SKM-1 treated with dmso at 0.1 percent for 144 hours (cell line): ENCODE measurements around the gene SSNA1.

Experiments used
- DNase-seq: peaks from one replicate; lab custom pipeline; 2025; ENCODE audit not compliant: unreplicated experiment; lab: John Stamatoyannopoulos, UW

SSNA1 gene

DNA sequence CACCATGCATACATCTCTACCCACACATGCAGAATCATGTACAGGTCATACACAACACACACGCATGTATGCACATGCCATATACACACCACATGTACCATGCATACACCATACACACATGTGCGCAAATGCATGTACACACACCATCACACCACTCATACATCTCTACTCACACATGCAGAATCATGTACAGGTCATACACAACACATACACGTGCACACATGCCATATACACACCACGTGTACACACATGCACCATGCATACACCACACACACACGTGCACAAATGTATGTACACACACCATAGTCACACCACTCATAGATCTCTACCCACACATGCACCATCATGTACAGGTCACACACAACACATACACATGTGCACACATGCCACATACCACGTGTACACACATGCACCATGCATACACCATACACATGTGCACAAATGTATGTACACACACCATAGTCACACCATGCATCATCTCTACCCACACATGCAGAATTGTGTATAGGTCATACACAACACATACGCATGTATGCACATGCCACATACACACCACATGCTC is 35.6 kb upstream of the SSNA1 start:
- no peak for DNase-seq

DNA sequence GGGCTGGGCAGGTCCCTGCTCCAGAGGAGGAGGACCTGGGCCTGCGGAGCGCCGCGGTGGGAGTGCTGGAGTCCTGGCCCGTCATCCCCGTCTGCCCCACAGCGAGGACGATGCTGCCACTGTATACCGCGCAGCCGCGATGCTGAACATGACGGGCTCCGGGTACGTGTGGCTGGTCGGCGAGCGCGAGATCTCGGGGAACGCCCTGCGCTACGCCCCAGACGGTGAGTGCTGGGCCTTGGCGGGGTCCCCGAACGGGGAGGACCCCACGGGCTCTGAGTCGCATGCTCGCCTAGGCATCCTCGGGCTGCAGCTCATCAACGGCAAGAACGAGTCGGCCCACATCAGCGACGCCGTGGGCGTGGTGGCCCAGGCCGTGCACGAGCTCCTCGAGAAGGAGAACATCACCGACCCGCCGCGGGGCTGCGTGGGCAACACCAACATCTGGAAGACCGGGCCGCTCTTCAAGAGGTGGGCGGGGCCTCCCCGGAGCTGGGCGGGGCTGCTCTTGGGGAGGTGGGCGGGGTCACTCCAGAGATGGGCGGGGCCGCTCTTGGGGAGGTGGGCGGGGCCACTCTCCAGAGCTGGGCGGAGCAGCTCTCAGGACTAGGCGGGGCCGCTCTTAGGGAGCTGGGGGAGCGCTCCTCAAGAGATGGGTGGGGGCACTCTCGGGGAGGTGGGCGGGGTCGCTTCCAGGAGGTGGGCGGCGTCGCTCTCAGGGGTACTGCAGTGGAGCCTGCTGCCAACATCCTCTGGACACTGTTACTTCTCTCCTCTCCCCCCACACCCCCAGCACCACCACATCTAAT is 31.7 kb upstream of the SSNA1 start:
- no peak for DNase-seq

DNA sequence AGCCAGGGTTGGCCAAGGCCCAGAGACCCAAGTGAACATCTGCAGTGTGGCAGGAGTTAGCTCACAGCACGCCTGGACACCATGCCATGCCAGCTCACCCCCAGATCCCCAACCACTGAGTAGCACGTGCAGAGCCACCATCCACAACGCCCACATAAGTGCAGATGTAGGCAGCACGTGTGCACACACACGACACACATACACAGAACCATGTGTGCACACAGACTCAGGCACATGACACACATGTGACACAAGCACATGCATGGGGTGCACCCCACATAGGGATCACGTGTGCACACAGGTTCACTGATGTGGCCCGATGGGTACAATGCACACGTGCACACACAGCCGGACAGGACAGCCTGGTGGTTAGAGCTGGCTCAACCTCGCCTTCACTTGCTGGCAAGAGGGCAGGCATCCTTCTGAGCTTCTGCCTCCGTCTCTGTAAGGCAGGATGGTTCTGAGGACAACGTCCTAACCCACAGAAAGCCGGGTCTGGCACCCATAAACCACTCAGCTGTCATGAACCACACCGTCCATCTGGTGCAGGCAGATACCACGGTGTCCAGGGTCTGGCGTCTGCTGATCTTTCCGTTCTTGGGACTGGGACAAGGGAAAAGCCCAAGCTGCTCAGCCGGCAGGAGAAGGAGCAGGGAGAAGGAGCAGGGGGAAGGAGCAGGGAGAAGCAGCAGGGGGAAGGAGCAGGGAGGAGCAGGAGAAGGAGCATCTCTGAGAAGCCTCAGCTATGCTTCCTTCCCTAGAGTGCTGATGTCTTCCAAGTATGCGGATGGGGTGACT is 30.7 kb upstream of the SSNA1 start:
- DNase-seq: no peak

DNA sequence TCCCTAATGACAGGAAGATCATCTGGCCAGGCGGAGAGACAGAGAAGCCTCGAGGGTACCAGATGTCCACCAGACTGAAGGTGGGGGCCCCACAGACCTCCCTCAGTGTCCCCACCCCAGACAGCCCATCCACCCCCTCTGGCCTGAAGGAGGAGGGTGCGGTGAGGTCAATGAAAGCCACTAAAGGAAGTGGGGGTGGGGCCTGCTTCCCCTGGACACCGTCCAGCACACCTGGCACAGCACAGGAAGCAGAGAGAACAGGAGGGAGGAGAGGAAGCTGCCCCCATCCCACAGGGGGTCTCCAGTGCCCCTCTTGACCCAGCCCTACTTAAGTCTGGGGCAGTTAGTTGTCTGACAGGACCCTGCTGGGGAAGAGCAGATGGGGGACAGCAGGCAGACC is 29.9 kb upstream of the SSNA1 start:
- no peak for DNase-seq

DNA sequence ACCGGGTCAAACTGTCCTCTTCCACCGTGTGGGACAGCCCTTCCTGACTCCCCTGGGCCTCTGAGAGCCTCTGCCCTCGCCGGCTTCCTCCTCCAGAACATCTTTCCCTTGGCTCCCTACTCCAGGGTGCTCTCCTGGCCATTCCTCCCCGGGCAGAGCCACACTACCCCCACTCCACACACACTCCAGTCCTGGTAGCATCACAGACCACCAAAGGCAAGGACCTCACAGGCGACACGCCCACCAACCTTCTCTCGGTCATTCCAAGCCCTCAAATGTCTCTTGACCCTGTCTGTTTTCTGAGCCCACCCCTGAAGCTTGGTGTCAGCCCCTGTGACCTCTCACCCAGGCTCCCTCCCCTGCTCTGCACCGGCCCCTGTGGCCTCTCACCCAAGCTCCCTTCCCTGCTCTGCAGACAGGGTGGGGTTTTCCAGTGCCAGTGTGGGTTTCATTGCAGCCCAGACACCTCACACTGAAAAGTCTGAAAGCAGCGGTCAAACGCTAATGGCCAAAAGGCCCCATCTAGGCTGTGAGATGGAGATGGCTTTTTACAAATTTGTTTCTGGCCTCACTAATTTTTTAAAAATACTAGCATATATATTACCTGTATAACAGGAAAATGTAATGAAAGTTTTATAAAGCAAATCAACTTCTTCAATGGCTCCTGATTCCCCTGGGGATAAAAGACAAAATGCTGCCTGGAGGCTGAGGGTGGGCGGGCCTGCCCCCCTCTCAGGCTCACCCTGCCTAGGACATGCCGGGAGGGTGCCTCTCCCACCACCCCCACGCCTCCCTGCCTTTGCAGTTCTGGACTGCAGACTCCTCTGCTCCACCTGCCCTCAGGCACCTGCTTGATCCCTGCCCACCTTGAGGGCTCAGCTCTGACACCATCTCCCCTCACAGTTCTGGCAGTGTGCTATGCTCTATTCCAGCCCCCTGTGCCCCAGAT is 29.1 kb upstream of the SSNA1 start:
- DNase-seq: no peak

DNA sequence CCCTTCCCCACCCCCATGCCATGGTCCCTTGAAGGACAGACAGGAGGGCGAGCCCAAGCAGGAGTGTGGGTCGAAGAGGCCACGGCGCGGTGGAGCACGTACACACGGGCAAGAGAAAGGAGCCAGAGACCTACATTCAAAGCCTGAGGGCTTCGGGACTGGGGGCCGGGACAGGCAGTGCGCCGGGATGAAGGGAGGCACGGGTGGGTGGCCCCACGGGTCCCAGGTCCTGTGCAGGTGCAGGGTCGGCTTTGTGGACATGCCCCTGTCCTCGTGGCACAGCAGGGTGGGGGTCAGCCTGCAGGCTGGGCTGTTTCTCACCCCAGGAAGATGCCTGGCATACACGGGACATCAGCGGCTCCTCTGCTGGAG is 28.4 kb upstream of the SSNA1 start:
- no peak for DNase-seq

DNA sequence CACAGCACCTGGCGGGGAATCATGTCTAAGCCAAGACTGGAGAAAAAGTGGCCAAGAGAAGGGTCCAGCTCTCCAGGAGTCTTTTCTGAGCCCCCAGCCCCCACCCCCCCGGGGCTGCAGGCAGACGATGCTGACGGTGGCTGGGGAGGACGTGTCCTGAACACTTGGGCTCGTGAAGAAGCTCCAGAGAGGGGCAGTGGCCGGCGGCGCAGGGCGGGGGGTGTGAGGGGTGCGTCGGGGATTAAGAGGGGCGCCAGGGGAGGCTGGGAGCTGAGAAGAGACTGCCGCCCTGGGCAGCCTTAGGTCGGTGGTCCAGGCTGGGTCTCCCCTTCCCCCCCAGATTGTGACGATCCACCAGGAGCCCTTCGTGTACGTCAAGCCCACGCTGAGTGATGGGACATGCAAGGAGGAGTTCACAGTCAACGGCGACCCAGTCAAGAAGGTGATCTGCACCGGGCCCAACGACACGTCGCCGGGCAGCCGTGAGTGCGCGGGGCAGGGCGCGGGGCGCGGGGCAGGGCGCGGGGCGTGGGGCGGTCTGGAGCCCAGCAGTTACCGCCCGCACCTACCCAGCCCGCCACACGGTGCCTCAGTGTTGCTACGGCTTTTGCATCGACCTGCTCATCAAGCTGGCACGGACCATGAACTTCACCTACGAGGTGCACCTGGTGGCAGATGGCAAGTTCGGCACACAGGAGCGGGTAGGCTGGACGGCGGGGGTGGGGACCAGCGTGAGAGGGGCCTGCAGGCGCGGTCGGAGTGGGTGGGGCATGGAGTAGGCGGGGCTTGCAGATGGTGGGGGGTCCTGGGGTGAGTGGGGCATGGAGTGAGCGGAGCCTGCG is 27.5 kb upstream of the SSNA1 start:
- DNase-seq: no peak

DNA sequence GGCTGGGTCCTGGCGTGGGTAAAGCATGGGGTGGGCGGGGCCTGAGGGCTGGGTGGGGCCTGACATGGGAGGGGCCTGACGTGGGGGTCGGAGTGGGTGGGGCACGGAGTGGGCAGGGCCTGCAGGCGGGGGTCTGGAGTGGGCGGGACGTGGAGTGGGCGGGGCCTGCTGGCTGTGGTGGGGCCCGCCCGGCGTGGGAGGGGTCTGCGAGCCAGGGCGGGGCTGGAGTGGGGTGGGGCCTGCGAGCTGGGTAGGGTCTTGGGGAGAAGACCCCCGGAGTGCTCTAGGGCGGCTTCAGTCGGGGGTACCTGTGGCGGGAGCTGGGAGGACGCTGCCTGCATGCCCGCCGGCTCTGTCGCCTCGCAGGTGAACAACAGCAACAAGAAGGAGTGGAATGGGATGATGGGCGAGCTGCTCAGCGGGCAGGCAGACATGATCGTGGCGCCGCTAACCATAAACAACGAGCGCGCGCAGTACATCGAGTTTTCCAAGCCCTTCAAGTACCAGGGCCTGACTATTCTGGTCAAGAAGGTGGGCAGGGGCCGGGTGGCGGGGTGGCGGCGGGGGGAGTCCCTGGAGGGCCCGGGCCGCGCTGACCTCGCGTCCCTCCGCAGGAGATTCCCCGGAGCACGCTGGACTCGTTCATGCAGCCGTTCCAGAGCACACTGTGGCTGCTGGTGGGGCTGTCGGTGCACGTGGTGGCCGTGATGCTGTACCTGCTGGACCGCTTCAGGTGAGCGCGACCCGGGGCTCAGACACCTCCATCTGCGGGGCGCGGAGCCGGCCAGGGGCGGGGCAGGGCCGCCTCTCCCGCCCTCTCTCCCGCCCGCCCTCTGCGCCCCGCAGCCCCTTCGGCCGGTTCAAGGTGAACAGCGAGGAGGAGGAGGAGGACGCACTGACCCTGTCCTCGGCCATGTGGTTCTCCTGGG is 26.7 kb upstream of the SSNA1 start:
- DNase-seq: no peak

DNA sequence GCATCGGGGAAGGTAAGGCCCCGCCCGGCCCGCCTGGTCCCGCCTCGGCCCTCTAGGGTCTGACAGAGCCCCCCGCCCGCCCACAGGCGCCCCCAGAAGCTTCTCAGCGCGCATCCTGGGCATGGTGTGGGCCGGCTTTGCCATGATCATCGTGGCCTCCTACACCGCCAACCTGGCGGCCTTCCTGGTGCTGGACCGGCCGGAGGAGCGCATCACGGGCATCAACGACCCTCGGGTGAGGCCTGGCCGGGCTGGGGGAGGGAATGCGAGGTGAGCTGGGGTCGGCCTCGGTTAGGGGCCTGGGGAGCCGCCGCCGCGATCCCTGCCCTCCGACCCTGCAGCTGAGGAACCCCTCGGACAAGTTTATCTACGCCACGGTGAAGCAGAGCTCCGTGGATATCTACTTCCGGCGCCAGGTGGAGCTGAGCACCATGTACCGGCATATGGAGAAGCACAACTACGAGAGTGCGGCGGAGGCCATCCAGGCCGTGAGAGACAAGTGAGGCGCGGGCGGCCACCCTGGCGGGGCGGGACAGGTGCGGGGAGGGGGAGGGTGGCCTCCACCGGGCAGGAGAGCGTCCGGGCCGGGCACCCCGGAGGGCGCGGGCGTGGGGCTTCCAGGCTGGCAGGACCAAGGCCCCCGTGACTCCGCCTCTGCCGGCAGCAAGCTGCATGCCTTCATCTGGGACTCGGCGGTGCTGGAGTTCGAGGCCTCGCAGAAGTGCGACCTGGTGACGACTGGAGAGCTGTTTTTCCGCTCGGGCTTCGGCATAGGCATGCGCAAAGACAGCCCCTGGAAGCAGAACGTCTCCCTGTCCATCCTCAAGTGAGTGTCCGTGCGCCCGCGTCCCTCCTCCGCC is 25.7 kb upstream of the SSNA1 start:
- no peak for DNase-seq

DNA sequence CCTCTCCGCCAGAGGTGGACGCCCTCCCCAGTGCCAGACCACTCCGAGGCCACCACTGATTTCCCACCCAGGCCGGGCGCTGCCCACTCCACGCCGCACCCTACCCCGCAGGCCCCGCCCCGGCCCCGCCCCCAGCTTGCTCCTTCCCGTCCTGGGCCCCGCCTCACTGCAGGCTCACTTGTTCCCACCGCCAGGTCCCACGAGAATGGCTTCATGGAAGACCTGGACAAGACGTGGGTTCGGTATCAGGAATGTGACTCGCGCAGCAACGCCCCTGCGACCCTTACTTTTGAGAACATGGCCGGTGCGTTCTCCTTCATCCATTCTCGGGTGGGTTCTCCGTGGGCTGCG is 25.1 kb upstream of the SSNA1 start:
- DNase-seq: no peak

DNA sequence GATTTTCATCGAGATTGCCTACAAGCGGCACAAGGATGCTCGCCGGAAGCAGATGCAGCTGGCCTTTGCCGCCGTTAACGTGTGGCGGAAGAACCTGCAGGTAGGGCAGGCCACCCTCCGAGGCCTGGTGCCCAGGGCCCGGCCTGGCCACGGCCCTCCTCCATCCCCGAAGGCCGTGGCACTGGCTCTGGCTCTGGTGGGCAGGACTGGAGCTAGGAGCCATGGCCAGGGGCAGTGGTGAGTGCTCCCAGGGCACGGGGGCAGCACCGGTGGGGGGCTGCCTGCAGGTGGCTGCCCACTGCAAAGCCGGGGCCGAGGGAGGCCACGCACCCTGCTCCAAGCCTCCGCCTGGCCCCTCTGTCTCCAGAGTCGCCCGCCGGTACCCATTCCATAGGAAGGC is 24.7 kb upstream of the SSNA1 start:
- DNase-seq: no peak

DNA sequence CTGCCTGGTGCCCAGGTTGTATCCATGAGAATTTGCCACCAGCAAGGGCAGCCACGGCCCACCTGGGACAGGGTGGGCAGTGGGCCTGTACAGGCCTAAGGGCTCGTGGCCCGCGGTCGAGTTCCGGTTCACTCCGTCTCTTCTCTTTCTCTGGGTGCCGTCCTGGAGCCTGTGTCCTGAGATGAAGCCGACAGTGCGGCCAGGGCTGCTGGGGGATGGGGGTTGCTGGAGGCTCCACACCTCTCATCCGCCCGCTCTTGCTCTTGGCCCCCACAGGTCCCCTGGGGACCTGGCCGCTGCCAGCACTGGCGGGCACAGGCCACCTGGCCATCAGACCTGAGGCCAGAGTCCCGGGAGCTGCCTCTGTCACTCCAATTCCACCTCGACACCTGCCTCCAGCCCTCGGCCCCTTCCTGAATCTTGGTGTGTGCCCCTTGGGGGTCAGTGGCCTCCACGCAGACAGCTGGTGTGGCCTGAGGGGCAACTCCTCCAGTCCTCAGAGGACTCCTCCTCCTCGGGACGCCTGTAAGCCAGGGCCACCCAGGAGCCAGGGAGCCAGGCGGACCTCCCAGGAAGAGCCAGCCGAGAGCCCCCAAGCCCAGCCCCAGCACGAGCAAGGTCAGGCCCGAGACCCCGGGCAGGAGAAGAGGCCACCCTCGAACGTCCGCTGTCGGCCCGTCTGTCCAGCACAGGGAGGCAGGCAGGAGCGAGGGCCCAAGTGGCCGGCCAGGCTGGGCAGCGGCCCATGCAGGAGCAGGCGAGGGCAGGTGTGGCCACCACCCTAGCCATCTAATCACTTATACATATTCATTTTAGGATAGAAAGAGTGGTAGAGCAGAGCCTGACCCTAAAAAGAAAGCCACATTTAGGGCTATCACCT is 23.9 kb upstream of the SSNA1 start:
- DNase-seq: no peak

DNA sequence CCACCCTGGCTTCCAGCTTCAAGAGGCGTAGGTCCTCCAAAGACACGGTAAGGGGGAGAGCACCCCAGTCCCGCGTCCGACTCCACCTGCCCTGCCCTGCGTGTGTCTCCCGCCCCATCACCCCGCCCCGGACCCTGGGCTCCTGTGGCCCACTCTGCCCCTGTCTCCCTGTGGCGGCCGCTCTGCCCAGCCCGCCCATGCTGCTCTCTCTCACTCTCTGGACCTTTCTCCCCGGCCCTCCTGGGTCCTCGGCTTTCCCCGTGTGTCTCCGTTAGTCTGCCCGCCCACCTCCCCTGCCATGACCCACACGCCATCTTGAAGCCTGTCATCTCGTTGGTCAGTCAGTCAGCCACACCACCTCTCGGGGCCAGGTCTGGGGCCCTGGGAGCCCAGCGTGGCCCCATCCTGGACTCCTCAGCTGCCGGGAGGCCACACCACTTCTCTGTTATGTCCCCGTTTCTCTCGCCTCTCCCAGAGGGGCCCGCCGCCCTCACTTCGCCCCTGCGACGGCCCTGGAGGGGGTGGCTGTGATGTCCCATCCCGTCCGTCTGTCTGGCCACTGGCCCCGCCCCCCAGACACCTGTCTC is 23.1 kb upstream of the SSNA1 start:
- no peak for DNase-seq

DNA sequence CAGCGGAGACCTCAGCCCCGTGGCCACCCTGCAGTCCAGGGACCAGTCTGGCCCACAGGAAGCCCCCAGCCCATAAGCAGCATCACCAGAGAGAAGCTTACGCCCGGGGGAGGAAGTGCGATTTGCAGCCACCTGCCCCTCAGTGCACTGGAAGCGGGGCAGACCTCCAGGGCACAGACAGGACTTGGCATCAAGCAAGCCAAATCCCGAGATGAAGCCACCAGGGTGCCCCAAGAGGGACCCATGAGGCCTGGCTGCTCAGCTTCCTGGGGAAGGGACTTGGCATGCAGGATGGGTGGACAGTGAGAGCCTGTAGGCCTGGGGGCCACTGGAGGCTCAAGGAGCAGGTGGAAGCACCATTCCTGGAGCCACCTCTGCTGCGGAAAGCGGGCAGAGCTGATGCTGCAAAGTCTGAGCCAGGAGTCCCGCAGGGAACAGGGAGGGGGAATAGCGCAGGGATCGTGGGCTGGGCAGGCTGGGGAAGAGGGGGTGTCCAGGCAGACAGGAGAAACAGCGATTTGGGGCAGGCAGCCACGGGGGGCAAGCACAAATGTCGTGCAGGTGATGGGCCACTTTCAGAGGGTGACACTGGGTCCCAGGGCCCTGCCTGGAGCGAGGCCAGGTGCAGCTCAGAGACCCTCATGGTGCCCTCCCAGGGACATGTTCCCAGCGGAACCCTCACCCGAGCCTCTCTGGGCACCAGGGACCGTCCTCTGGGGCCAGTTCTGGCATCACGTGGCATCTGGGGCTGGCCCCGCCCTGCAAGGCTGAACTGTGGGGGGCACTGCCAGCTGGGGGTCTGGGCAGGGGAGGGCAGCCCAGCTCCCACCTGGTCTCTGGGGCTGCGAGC is 21.9 kb upstream of the SSNA1 start:
- no peak for DNase-seq

DNA sequence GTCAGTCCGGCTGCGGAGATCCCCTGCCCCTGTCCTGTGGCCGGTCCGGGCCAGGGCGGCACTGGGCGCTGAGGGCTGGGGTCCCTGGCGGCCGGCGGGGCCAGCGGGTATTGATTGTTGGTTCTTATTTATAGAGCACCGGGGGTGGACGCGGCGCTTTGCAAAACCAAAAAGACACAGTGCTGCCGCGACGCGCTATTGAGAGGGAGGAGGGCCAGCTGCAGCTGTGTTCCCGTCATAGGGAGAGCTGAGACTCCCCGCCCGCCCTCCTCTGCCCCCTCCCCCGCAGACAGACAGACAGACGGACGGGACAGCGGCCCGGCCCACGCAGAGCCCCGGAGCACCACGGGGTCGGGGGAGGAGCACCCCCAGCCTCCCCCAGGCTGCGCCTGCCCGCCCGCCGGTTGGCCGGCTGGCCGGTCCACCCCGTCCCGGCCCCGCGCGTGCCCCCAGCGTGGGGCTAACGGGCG is 21.2 kb upstream of the SSNA1 start:
- no peak for DNase-seq
